ENCODE results near the gene HHIPL1.
A peak's percentile ranks its signal among the peaks of the same experiment; 100 is the strongest.

HHIPL1 gene

DNA sequence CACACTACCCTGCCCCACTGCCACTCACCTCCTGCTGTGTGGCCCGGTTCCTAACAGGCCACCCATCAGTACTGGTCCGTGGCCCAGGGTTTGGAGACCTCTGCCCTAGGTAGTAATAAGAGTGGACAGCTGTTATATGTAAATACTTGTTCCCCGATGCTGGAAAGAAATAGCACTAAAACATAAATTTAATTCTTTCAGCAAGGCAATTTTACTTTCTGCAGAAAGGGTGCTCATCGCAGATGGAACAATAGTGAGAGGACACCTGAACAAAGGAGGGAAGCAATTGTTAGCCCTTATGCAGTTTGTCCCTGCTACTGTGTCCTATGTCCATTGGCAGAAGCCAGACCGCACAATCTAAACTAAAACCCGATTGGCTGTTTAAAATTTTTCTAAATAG is 33.3 kb downstream of the HHIPL1 start:
- DNase-seq, result no peak

DNA sequence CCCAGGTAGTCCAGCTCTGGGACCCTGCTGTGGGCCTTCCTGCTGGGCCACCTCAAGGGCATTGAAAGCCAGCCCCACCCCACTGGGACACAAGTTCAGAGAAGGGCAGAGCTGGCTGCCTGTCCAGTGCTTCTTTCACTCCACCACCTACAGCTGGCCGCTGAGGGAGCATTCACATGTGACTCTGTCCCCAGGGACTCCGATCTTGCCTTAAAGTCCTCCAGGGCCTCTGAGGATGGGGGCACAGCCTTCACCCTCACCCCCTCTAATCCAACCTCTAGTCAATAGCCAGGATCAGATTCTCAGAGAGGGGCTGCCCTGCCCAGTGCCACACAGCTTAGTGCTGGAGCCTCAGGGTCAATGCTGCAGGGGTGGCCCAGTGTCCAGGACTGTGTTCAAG is 34.2 kb downstream of the HHIPL1 start:
- DNase-seq, result no peak

DNA sequence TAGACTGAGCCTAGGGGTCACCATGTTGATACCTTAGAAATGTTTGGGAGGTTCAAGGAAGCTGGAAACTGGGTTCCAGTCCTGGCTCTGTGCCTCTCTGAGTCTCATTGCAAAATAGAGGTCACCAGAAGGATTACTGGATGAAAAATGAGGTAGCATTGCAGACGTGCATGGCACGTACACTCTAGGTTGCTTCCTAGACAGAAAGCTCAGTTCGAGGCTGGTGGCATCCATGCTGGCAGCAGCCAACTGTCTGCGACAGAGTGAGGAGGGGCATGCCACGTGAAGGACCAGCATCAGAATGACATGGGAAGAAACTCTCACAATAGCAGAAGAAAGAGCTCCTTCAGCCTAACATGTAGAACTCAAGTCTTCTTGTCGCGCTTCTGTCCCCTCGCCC is 34.6 kb downstream of the HHIPL1 start:
- DNase-seq, result no peak

- DNase-seq, result no peak
These were observed 35.1 kb downstream of the HHIPL1 start for GRCh38 chr14:99679996-99680395.

DNA sequence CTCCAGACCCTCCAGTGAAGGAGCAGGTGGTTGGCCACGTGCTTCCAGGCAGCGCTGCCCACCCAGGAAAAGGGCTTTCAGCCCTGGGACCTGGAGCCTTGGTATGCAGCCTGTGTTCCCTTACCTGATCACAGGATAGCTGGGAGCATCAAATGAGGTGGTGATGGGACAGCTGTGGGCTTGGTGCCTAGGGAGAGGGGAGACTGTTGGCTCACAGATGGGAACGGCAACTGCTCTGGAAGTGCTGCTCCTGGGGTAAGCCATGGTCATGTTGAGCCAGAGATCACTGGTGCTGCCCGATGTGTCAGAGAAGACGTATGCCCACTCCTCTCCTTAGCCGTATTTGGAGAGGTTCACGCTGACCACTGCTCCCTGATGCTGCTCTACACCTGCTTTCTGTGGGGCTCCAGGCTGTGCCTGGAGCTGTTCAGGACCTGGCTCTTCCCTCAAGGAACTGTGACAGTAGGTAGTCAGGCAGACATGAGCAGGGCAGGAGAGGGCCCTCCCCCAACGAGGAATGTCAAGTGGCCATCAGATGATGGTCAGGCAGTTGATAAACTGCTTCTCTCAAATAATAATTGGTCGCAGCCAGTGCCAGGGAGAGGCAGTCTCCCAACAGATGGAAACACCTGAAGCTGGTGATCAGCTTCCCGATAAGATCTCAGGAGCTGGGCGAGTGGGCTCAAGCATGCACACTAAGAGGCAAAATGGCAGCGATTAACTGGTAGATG is 36.3 kb downstream of the HHIPL1 start:
- DNase-seq, result no peak

DNA sequence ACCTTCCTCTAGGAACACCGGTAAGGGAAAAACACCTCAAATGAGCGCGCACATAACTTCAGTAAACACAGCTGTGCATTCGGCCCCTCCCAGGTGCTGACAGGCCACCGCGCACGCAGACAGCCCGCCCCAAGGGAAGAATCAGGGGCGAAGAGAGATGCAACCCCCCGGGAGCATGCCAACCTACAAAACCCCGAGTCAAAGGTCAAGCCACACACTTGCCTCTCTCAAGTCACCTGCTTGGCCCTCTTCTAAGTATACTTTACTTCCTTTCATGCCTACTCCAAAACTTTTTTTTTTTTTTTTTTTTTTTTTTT is 36.9 kb downstream of the HHIPL1 start:
- no peak for DNase-seq

GRCh38 chr14:99682809-99683618 is 38.1 kb downstream of the HHIPL1 start:
- DNase-seq, result peak; percentile 80

GRCh38 chr14:99683619-99684409 is 38.9 kb downstream of the HHIPL1 start, which contains the start of gene CYP46A1:
CYP46A1 (plus strand) TSS chr14:99684298; CDS start chr14:99684418, 120 bp downstream.
- peak; percentile 100 for DNase-seq

DNA sequence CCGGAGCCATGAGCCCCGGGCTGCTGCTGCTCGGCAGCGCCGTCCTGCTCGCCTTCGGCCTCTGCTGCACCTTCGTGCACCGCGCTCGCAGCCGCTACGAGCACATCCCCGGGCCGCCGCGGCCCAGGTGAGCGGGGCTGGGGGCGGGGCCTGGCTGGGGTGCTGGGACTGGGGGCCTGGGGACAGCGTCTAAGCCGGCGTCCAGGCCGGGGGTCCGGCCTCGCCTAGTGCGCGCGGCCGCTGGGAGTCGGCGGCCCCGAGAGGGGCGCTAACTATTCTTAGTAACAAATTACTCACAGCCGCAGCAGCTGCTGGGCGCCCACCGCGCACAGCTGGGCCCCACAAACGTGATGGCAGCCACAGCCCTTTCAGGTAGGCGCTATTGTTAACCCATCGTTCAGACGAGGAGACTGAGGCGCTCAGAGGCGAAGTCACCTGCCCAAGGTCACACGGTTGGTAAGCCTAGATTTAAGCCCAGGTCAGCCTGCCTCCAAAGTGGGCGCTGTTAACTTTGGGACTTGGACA is 39.5 kb downstream of the HHIPL1 start:
- no peak for DNase-seq

DNA sequence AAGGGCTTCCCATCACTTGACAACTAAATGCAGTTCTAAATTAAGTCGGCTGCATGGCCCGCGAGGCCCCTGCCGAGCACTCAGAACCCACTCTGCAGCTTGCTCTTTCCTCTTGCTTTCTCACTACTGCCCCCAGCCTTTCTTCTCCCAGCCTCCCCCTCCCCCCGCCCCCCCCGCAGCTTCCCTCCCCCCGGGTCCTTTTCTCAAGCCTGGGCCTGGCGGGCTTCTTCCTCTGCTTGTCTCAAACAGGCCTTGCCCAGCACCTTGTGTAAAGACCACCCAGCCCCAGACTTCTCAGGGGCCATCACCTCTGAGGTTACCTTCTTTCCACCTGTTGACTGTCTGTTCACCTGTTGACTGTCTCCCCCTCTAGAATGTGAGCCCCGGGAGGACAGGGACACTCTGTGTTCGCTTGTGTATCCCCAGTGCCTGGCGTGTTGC is 40.2 kb downstream of the HHIPL1 start:
- DNase-seq, result no peak

GRCh38 chr14:99685596-99685995 is 40.7 kb downstream of the HHIPL1 start:
- DNase-seq, result no peak

GRCh38 chr14:99686557-99687283 is 41.8 kb downstream of the HHIPL1 start:
- DNase-seq, result no peak

- peak; percentile 39 for DNase-seq
These were observed 42.6 kb downstream of the HHIPL1 start for GRCh38 chr14:99687284-99688209.

- no peak for DNase-seq
These were observed 43.3 kb downstream of the HHIPL1 start for GRCh38 chr14:99688210-99688581.

- DNase-seq, result no peak
These were observed 43.7 kb downstream of the HHIPL1 start for GRCh38 chr14:99688629-99689028.

DNA sequence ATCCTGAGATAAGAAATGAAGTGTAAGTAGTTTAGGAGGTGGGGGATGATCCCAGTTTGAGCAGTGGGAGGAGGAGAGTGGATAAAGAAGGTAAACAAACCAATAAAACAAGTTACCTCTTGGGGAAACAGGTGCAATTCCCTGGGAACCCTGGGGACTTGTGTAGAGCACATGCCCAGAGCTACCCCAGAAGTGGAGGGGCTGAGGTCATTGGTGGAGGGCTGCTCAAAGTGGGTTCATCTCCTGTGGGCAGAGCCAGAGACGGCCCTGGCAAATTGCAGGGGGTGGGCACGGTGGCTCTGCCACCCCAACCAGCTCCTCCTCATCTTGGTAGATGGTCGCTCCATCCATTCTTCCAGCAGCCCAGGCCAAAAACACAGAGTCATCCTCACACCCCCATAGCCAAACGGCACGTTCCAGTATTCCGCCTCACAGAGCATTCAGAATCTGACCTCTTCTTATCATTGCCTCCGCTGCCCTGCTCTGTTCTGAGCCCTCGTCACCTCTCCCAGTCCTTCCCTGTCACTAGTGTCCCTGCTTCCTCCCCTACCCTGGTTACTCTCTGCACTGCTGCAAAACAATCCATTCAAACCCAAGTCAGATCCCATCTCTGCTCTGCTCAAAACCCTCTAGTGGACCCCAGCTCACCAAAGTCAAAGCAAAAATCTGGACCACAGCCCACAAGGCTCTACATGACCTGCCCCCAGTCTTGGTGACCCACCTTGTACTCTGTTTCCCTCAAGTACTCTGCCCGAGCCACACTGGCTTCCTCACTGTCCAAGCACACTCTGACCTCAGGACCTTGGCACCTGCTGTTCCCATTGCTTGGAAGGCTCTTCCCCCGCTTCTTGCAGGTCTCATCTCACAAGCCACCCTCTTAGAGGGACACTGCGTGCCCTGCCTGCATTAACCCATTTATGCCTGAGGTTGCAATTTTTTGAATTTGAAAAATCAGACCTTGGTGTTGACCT is 44.6 kb downstream of the HHIPL1 start:
- DNase-seq, result no peak

GRCh38 chr14:99690636-99691035 is 45.7 kb downstream of the HHIPL1 start:
- DNase-seq, result no peak

DNA sequence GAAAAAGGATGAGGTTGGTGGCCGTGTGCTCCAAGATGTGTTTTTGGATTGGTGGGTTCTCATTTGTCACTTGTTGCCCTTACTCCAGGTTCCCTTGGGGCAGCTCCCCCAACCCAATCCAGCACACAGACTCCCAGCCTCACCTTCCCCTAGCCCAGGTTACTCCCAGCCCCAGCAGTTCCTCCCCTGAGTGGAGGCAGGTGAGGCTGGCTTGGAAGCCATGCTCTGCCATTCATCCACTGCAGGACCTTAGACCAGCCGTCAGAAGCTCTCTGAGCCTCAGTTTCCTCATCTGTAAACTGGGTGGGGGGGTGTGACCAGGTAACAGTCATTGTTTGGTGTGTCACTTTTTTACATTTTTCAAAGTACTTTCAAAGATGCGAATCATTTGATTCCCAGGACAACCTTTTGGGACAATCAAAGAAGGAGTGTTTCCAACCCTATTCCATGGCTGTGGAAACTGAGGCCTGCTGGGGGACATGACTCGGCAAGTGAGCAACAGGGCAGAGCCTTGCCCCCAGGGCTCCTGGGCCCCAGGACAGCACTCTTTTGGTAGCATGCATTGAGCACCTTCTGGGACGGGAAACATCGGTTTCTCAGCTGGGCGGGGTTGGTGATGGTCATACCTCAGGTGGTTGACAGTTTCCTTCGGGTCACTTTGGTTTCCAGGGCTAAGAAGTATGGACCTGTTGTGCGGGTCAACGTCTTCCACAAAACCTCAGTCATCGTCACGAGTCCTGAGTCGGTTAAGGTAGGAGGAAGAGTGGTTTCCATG is 46.4 kb downstream of the HHIPL1 start:
- no peak for DNase-seq

DNA sequence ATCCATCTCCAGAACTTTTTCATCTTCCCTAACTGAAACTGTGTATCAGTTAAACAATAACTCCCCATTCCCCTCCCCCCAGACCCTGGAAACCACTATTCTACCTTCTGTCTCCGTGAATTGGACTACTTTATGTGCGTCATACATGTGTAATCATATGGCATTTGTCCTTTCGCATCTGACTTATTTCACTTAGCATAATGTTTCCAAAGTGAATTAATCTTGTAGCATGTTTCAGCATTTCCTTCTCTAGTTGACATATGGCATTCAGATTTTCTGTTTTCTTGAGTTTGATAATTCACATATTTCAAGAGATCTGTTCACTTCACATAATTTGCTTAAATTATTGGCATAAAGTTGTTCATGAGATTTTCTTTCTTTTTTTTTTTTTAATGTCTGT is 49.0 kb downstream of the HHIPL1 start:
- DNase-seq, result no peak

Measured in activated CD4-positive, alpha-beta T cell treated with anti-CD3 and anti-CD28 coated beads, Interleukin-2, amount 50 U/mL, for 1 hour (primary cell).